Neural crest cell (in vitro differentiated cells): ENCODE results near the gene SERPINB7. TPM values are rescaled to one million over a fixed set of nuclear protein-coding genes. Genes with fewer than 3 reads are reported as not detected.

Experiments
- DNase-seq: peaks from one replicate; pipeline ENCODE4 v3.0.0; 2021; ENCODE audit warnings: low read depth, mixed read lengths, low spot score
- H3K27ac Mint-ChIP-seq: one replicate; pipeline ENCODE4 v1.8.0; 2021; ENCODE audit warnings: mild to moderate bottlenecking, mixed read lengths; ENCODE audit not compliant: unreplicated experiment
- H3K27me3 Mint-ChIP-seq: 2 replicates; pipeline ENCODE4 v1.8.0; 2021; ENCODE audit warnings: low read depth, mild to moderate bottlenecking, mixed read lengths
- H3K36me3 Mint-ChIP-seq: 2 replicates; pipeline ENCODE4 v1.8.0; 2021; ENCODE audit warnings: low read depth, mild to moderate bottlenecking, mixed read lengths
- H3K4me1 Mint-ChIP-seq: 2 replicates; pipeline ENCODE4 v1.8.0; 2021; ENCODE audit warnings: mixed read lengths
- H3K4me3 Mint-ChIP-seq: one replicate; pipeline ENCODE4 v1.8.0; 2021; ENCODE audit warnings: mild to moderate bottlenecking, mixed read lengths
- H3K9me3 Mint-ChIP-seq: 2 replicates; pipeline ENCODE4 v1.8.0; 2021; ENCODE audit warnings: mixed read lengths
- total RNA-seq: library from RNA; stranded (reverse); gene quantifications from 2 replicates; pipeline ENCODE4 v1.2.1, GENCODE V29; 2021
- TF ChIP-seq, protein P1 (sequence below): fragments of 200-600 bp; sonication (generic); conservative IDR thresholded peaks from 2 replicates; pipeline ENCODE4 v1.5.0; 2021; ENCODE audit warnings: antibody characterized with exemption, mild to moderate bottlenecking

The SERPINB7 gene
- total RNA-seq, 1 donor from 2014 or later = not detected

DNA sequence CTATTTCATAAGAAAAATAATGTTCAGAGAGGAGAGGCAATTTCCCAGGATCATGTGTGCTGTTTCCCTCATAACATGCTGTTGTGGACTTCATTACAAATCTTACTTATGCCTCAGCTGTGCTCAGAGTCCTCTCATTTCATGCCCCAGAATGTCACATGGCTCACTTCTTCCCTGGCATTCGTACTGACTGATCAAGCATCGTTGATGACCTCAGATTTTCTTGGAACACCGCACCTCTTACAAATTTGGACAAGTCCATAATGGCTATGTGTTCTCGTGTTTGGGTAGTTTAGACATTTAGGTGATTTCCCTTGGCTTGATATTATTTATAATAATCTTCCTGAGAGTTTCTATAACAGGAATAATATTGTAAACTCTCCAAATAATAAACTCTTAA is 32.9 kb downstream of the SERPINB7 start:
- peaks cover 5% of the 10 kb centered on the region for H3K9me3 Mint-ChIP-seq
- H3K27ac Mint-ChIP-seq = no peak overlapping the region
- H3K27me3 Mint-ChIP-seq = no peaks in the 10 kb centered on the region
- TF ChIP-seq, protein P1, sequence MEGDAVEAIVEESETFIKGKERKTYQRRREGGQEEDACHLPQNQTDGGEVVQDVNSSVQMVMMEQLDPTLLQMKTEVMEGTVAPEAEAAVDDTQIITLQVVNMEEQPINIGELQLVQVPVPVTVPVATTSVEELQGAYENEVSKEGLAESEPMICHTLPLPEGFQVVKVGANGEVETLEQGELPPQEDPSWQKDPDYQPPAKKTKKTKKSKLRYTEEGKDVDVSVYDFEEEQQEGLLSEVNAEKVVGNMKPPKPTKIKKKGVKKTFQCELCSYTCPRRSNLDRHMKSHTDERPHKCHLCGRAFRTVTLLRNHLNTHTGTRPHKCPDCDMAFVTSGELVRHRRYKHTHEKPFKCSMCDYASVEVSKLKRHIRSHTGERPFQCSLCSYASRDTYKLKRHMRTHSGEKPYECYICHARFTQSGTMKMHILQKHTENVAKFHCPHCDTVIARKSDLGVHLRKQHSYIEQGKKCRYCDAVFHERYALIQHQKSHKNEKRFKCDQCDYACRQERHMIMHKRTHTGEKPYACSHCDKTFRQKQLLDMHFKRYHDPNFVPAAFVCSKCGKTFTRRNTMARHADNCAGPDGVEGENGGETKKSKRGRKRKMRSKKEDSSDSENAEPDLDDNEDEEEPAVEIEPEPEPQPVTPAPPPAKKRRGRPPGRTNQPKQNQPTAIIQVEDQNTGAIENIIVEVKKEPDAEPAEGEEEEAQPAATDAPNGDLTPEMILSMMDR = no peak
- no peak for DNase-seq
- H3K4me1 Mint-ChIP-seq = no peaks in the 10 kb centered on the region
- no peak overlapping the region for H3K4me3 Mint-ChIP-seq
- H3K36me3 Mint-ChIP-seq = no peaks in the 10 kb centered on the region

DNA sequence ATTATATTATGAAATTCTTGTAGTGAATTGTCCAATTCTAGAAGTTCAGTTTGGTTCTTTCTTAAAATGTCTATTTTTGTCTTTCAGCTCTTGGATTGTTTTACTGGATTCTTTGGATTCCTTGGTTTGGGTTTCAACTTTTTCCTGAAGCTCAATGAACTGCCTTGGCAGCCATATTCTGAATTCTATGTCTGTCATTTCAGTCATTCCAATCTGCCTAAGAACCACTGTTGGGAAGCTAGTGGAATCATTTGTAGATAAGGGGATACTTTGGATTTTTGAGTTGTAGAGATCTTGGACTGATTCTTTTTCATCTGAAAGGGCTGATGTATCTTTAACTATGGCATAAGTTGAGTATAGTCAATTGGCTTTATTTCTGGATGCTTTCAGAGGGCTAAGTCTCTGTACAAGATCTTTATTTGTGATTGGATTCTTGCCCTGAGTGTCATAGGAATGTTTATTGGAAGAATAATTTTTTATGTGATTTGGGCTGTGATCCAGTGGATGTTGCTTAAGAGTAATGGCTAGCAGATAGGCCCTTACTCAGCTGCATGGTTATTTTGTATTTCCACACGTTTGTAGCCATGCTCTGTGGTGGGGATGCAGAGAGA is 42.3 kb downstream of the SERPINB7 start:
- H3K9me3 Mint-ChIP-seq = peaks cover 21% of the 10 kb centered on the region
- no peak for DNase-seq
- TF ChIP-seq, protein P1 = no peak
- H3K36me3 Mint-ChIP-seq = no peaks in the 10 kb centered on the region
- H3K4me1 Mint-ChIP-seq = no peaks in the 10 kb centered on the region
- H3K4me3 Mint-ChIP-seq = no peak overlapping the region
- H3K27me3 Mint-ChIP-seq = no peaks in the 10 kb centered on the region
- no peak overlapping the region for H3K27ac Mint-ChIP-seq

DNA sequence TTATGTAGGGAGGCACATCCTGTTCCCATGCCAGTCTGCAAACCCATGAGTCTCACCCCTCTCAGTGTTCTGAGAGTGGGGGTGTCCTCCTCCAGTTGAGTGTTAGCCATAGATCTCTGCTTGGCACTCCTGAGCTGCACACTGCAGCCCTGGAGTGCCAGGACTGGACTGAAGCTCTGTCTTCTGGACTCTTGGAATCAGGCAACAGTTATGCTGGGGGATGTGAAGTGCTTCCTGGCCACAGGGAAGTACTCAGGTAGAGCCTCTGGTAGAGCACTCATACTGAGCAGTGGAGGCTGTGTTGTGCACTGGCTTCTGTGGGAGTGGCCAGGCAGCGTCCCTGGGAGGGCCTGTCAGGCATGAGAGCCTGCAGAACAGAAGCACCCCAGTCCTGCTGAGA is 43.0 kb downstream of the SERPINB7 start:
- no peak overlapping the region for H3K27ac Mint-ChIP-seq
- TF ChIP-seq, protein P1 = no peak
- no peak overlapping the region for H3K4me3 Mint-ChIP-seq
- H3K27me3 Mint-ChIP-seq = no peaks in the 10 kb centered on the region
- H3K9me3 Mint-ChIP-seq = peaks cover 21% of the 10 kb centered on the region
- no peaks in the 10 kb centered on the region for H3K4me1 Mint-ChIP-seq
- DNase-seq = no peak
- no peaks in the 10 kb centered on the region for H3K36me3 Mint-ChIP-seq

DNA sequence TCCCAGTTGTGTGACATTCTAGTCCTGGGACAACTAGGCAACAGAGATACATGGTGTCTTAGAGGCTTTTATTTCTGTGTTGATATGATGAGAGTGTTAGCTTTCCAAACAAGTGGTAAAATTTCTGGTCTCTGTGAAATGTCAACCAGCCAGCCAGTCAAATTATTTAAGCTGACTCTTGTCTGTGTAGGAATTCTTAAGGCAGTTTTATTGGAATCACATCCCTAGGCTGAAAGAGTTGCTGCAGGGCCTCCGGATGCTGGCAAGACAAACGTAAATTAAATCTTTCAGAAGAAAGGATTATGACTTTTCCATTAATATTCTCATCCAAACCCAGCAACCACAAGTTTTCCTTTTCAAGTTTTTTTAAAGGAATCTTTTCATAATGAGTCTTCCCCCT is 44.6 kb downstream of the SERPINB7 start:
- TF ChIP-seq, protein P1 = no peak
- H3K4me3 Mint-ChIP-seq = no peak overlapping the region
- DNase-seq = no peak
- H3K27ac Mint-ChIP-seq = no peak overlapping the region
- H3K36me3 Mint-ChIP-seq = no peaks in the 10 kb centered on the region
- H3K27me3 Mint-ChIP-seq = no peaks in the 10 kb centered on the region
- H3K9me3 Mint-ChIP-seq = peaks cover 25% of the 10 kb centered on the region
- H3K4me1 Mint-ChIP-seq = no peaks in the 10 kb centered on the region

DNA sequence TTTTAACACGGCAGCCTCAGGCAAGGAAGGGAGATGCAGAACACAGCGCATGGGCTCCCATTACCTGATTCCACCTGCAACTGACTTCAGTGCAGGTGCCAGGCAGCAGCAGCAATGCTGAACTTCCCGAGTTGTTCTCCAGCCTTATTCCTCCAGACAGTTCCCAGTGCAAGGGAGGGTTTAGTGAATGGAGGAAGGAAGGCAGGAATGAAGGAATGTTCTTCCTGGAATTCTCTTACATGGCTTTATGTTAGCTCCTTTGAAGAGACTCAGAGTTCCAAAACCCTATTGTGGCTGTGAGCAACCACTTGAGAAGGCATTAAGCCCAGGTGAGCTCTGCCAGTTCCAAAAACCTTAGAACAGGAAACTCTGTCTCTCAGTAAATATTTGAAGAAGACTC is 45.5 kb downstream of the SERPINB7 start:
- Mint-ChIP-seq H3K4me1 (no peaks in the 10 kb centered on the region), H3K4me3 (no peak overlapping the region), H3K36me3 (no peaks in the 10 kb centered on the region), H3K27ac (no peak overlapping the region), H3K27me3 (no peaks in the 10 kb centered on the region), H3K9me3 (peaks cover 16% of the 10 kb centered on the region)
- no peak for DNase-seq
- TF ChIP-seq, protein P1 = no peak
